Large intestine (tissue), 3 donors: ENCODE results near the gene GLRA3. TPM values are rescaled to one million over a fixed set of nuclear protein-coding genes. Genes with fewer than 3 reads are reported as not detected.

Source experiments
- DNase-seq, 2 donors: peaks; one replicate each; pipeline versions ENCODE4 v3.0.0 to v3.0.0-alpha.2; 2013
- H3K27ac ChIP-seq: one replicate; pipeline ENCODE4 v1.5.1; 2013; ENCODE audit warnings: low read length
- H3K27me3 ChIP-seq: 2 replicates; pipeline ENCODE4 v1.6.1; 2013; ENCODE audit warnings: low read length; ENCODE audit not compliant: control insufficient read depth, insufficient read depth
- H3K36me3 ChIP-seq: 2 replicates; pipeline ENCODE4 v1.6.1; 2013; ENCODE audit warnings: low read length; ENCODE audit not compliant: control insufficient read depth, insufficient read depth
- H3K4me1 ChIP-seq: one replicate; pipeline ENCODE4 v1.6.1; 2013; ENCODE audit warnings: low read length; ENCODE audit not compliant: control insufficient read depth, insufficient read depth
- H3K4me3 ChIP-seq: one replicate; pipeline ENCODE4 v1.5.1; 2013; ENCODE audit warnings: low read length
- H3K9me3 ChIP-seq: one replicate; pipeline ENCODE4 v1.6.1; 2013; ENCODE audit warnings: mild to moderate bottlenecking, low read depth, low read length, moderate library complexity; ENCODE audit not compliant: control insufficient read depth
- WGBS: methylation state at CpG from one replicate; pipeline ENCODE4 v1.1.5; 2013; ENCODE audit warnings: low lambda C conversion rate; ENCODE audit not compliant: insufficient coverage; 5-methylcytosine and 5-hydroxymethylcytosine counted together
- polyA plus RNA-seq: library from polyadenylated mRNA; unstranded; fragments of 120-200 nt; gene quantifications from one replicate; pipeline ENCODE4 v1.2.1, GENCODE V29; 2013

Gene GLRA3
- polyA plus RNA-seq, 1 donor = 1.0 TPM

DNA sequence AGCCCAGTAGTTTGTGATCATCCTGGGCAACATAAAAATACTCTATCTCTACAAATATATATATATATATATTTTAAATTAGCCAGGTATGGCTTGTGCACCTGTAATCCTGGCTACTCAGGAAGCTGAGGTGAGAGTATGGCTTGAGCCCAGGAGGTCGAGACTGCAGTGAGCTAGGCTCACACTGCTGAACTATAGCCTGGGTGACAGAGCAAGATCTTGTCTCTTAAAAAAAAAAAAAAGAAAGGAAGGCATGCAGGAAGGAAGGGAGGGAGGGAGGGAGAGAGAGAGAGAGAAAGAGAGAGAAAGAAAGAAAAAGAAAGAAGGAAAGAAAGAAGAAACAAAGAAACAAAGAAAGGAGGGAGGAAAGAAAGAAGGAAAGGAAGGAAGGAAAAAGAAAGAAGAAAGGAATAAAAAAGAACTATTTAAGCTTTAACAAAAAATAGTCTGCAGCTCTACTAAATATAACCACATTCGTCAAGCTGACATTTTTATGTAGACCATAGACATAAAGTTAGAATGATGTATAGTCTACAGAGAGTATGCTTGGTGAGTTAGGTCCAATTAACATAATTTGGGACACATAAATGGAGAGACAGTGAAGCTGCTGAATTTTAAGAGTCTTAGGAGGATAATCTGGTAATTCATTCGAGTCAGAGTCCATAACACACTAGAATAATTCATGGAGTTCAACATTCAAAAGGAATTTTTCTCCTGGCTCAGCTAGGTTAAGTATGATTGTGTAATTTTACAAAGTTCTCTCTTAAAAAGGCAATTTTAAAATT lies 111.9 kb downstream of the GLRA3 start:
- H3K9me3 ChIP-seq = no peaks in the 10 kb centered on the region
- H3K36me3 ChIP-seq = no peaks in the 10 kb centered on the region
- no peak overlapping the region for H3K4me3 ChIP-seq
- DNase-seq = no peak
- no peaks in the 10 kb centered on the region for H3K4me1 ChIP-seq
- WGBS = 67% methylated on average over 1 of the region's 3 CpGs
- no peak overlapping the region for H3K27ac ChIP-seq
- H3K27me3 ChIP-seq = no peaks in the 10 kb centered on the region

DNA sequence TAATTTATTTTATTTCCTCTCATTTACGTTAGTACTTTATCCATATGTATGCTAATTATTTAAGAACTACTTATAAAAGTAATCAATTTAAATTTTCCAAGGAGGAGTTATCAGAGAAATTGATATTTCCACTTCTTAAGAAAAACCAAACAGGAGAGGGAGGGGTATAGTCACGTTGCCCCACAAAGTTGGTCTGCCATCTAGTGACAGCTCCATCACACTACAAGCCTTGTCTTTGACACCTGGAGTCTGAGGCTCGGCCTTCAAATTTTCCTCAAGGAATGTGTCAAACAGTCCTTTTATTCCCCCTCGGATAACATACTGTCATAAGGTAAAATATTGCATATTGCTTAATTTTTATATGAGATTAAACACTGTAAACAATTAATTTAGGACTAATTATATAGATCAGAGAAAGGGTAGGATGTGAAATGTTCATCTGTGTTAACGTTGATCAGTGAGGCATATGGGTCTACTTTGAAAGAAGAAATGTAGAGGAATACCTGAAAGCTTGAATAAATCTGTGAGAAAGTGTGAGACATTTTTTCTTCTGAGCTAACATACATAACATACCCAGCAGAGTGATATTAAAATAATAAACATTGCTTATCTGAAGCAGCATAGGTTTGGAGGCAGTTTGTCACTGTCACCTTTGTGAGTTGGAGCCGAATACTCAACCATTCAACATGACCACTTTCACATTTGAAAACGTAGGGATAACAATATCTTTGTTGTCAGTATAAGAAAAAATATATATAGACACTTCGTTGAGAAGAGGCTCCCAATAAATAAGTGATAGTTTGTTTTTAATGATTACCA lies 114.4 kb downstream of the GLRA3 start:
- Histone ChIP-seq H3K27ac (no peak overlapping the region), H3K36me3 (no peaks in the 10 kb centered on the region), H3K4me1 (no peaks in the 10 kb centered on the region), H3K4me3 (no peak overlapping the region), H3K27me3 (no peaks in the 10 kb centered on the region), H3K9me3 (no peaks in the 10 kb centered on the region)
- WGBS = 50% methylated on average over 5 of the region's 8 CpGs
- DNase-seq = peak; percentile 5 to 12

DNA sequence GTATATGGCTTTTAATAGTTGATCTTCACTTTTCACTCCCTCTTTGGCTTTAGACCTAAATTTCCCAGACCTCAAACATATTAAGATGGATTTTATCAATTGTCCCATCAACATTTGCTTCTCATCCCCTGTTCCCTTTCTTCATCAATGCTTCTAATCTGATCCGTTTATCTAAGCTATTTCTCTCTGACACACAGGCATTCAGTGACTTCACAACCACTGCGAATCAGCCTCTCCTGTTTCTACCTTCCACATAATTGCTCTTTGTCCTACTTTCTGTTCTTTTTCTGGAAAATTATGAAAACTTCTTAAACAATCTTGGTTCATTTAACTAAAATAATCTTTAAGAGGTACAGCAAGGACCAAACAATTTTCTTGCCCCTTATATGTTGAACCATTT lies 115.2 kb downstream of the GLRA3 start:
- Histone ChIP-seq H3K36me3 (no peaks in the 10 kb centered on the region), H3K27ac (no peak overlapping the region), H3K4me3 (no peak overlapping the region), H3K9me3 (no peaks in the 10 kb centered on the region), H3K27me3 (no peaks in the 10 kb centered on the region), H3K4me1 (no peaks in the 10 kb centered on the region)
- WGBS = 100% methylated on average over 1 of the region's 2 CpGs
- no peak for DNase-seq

DNA sequence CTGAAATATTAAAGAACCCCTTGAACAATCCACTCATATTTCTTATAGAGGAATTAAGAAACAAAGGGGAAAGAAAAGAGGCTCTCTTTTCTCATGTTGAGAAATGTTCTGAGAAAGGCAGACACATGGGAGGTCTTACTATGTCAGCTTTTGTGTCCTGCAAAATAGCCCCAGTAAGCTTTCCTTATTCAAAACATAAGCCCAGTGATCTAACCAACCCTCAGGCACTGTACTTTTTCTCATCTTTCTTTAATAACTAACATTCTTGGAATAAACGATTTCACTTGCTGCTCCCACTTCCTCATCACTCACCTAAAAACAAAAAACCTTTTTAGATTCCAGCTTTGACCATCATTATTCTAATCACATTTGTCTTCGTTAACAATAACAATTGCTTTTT lies 115.9 kb downstream of the GLRA3 start:
- no peak overlapping the region for H3K27ac ChIP-seq
- DNase-seq = no peak
- no peaks in the 10 kb centered on the region for H3K4me1 ChIP-seq
- H3K4me3 ChIP-seq = no peak overlapping the region
- WGBS = 63% methylated on average over 2 of the region's 2 CpGs
- no peaks in the 10 kb centered on the region for H3K9me3 ChIP-seq
- no peaks in the 10 kb centered on the region for H3K36me3 ChIP-seq
- H3K27me3 ChIP-seq = no peaks in the 10 kb centered on the region

DNA sequence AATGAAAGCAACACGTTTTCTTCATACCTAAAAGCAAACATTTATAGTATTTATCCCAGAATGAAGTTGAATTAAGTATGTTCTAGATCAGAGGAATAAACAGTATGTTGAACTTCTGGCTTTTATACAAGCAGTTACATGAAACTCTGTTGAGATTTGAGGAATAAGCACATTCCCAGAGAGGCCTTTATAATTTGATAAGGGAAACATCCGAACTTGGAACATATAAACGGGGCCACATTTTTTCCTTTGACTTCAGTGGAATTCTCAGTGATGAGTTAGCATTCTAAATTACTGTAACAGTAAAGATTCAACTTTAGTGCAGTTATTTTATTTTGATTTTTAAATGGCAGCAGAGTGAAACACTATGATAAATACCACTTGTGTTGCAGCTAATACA lies 119.5 kb downstream of the GLRA3 start:
- no peak for DNase-seq
- Histone ChIP-seq H3K27ac (no peak overlapping the region), H3K27me3 (no peaks in the 10 kb centered on the region), H3K9me3 (no peaks in the 10 kb centered on the region), H3K4me3 (no peak overlapping the region), H3K36me3 (no peaks in the 10 kb centered on the region), H3K4me1 (no peaks in the 10 kb centered on the region)
- WGBS = 63% methylated on average over 3 of the region's 3 CpGs

DNA sequence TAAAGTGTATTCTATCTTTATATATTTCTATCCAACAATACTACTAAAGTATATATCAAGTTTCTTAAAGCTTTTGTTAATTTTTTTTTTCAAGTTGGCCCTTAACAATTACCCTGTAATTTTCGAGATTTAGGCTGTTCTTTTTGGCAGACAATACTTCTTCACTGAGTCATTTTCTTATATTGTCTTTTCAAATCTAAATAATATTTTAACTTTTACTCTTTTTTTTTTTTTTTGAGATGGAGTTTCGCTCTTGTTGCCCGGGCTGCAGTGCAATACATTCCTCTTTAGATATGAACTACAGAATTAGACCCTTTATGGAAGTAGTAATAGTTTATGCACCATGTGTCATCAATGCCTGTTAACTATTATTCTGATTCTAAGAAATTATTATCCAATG lies 120.7 kb downstream of the GLRA3 start:
- Histone ChIP-seq H3K27me3 (no peaks in the 10 kb centered on the region), H3K4me3 (no peak overlapping the region), H3K9me3 (no peaks in the 10 kb centered on the region), H3K36me3 (no peaks in the 10 kb centered on the region), H3K27ac (no peak overlapping the region), H3K4me1 (no peaks in the 10 kb centered on the region)
- DNase-seq = no peak
- 93% methylated on average over 1 of the region's 3 CpGs for WGBS

DNA sequence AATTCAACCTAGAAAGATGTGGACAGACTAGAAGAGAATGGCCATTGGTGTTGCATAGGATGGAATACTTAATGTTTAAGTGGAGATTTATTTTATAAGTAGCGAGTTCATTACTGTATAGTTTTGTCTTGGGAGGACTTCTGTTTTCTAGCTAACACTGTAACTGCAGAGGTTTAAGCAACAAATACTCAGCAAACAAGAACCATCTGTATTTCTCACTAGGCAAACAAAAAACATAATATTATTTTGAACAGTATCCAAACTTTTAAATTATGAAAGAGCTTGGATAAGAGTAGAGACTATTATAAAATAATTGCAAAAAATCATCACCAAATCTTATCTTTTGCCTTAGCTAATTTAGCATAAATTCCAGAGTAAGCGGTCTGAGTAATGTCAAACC lies 121.1 kb downstream of the GLRA3 start:
- Histone ChIP-seq H3K9me3 (no peaks in the 10 kb centered on the region), H3K4me1 (no peaks in the 10 kb centered on the region), H3K27ac (no peak overlapping the region), H3K36me3 (no peaks in the 10 kb centered on the region), H3K27me3 (no peaks in the 10 kb centered on the region), H3K4me3 (no peak overlapping the region)
- DNase-seq = no peak
- no CpG with 5 or more reads among the region's 2 CpGs for WGBS

DNA sequence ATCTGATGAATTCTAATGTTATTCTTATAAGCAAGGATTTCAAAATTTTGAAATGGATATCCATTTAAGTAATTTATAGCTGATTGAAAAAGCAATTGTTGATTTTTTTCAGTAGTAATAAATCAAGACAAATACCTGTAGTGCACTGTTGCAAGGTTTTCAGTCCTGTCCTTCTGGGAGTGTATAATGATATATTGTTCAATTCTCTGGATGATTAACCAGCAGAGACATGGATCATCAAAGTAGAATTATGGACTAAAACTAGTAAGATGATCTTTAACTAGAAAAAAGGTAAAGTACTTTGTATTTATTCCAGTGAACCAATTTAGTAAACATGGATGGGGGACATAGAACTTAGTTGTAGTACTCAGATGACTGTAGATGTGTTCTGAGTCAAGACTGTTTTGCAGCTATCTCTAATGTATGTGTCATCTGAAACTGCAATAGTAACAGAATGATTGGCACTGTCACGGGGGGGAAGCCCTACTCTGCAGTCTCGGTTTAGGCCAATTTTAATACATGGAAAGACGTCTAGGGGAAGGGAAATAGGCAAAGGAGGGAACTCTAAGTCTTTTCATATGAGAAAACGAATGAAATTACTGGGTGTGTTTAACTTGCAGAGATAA lies 121.9 kb downstream of the GLRA3 start:
- no peaks in the 10 kb centered on the region for H3K4me1 ChIP-seq
- DNase-seq = no peak
- H3K4me3 ChIP-seq = no peak overlapping the region
- no peaks in the 10 kb centered on the region for H3K36me3 ChIP-seq
- H3K27ac ChIP-seq = no peak overlapping the region
- WGBS = no CpG with 5 or more reads among the region's 4 CpGs
- no peaks in the 10 kb centered on the region for H3K9me3 ChIP-seq
- no peaks in the 10 kb centered on the region for H3K27me3 ChIP-seq

DNA sequence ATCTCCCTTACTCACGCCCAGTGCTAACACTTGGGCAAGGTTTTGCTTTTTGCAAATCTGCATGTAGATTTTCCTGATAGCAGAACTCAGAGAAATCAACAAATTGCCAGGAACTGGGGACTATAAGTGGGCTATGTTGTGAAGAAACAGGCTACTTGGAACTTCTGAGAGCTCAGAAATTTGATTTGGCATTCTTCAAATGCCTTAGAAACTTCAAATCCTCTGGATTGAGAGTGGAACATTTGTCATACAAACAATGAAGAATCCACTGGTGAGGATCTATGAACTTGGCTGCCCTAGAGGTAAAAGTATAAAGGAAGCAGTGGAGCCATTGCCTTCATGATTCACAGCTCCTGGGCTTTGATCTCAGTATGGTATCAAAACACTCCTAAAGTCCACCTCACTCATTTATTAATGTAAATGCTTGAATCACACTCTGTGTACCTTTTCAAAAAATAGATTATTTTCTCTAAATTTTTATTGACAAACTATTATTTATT lies 126.0 kb downstream of the GLRA3 start:
- Histone ChIP-seq H3K27ac (no peak overlapping the region), H3K4me1 (no peaks in the 10 kb centered on the region), H3K4me3 (no peak overlapping the region), H3K9me3 (no peaks in the 10 kb centered on the region), H3K27me3 (no peaks in the 10 kb centered on the region), H3K36me3 (no peaks in the 10 kb centered on the region)
- WGBS = no CpG with 5 or more reads among the region's 1 CpG
- DNase-seq = no peak

DNA sequence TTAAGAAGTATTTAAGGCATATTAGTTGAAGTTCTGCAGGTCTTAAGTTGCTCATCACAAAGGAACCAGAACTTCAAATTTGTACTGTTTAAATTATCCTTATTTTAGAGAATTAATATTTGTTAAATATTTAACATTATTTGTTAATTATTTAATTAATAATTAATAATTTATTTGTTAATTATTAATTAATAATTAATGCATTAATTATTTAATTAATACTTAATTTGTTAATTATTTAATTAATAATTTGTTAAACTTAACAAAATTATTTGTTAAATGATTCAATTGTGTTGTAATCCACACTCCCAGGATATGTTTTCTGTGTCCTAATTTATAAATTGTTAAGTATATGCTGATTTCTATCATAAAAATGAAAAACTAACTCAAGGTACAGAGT lies 129.4 kb downstream of the GLRA3 start:
- no peak overlapping the region for H3K27ac ChIP-seq
- H3K4me1 ChIP-seq = no peaks in the 10 kb centered on the region
- no peaks in the 10 kb centered on the region for H3K9me3 ChIP-seq
- H3K4me3 ChIP-seq = no peak overlapping the region
- H3K27me3 ChIP-seq = no peaks in the 10 kb centered on the region
- H3K36me3 ChIP-seq = no peaks in the 10 kb centered on the region
- DNase-seq = no peak
